Heart right ventricle (tissue), 16 donors: ENCODE results near the gene KREMEN1. TPM values are rescaled to one million over a fixed set of nuclear protein-coding genes. Genes with fewer than 3 reads are reported as not detected.

Experiments used
- ATAC-seq, 8 donors: fragments of 200-7000 bp; cut with Tn5 transposase; one replicate each; pipeline ENCODE4 v1.9.1; 2020; ENCODE audit warnings: mild to moderate bottlenecking in 8 of 8, moderate library complexity in 8 of 8, moderate number of reproducible peaks in 1 of 8
- DNase-seq, 2 donors: peaks; one replicate each; pipeline ENCODE4 v3.0.0-alpha.2; 2020
- H3K27ac ChIP-seq, 10 donors: fragments of 200-600 bp; sonication (generic) in 2 of 10; one replicate each; pipeline versions ENCODE4 v1.5.0 to v1.8.0; 2020 to 2022; ENCODE audit warnings: mild to moderate bottlenecking in 3 of 10
- H3K27me3 ChIP-seq, 7 donors: fragments of 200-600 bp; one replicate each; pipeline ENCODE4 v1.8.0; 2021 to 2022; ENCODE audit warnings: mild to moderate bottlenecking in 2 of 7
- H3K36me3 ChIP-seq, 9 donors: fragments of 200-600 bp; sonication (generic) in 1 of 9; one replicate each; pipeline versions ENCODE4 v1.5.0 to v1.8.0; 2020 to 2022; ENCODE audit warnings: mild to moderate bottlenecking in 2 of 9
- H3K4me1 ChIP-seq, 9 donors: fragments of 200-600 bp; sonication (generic) in 1 of 9; one replicate each; pipeline versions ENCODE4 v1.5.0 to v1.8.0; 2020 to 2022; ENCODE audit warnings: mild to moderate bottlenecking in 4 of 9
- H3K4me3 ChIP-seq, 10 donors: fragments of 200-600 bp; sonication (generic) in 2 of 10; one replicate each; pipeline versions ENCODE4 v1.5.0 to v1.8.0; 2020 to 2022; ENCODE audit warnings: mild to moderate bottlenecking in 7 of 10, moderate library complexity in 2 of 10
- H3K9me3 ChIP-seq, 11 donors: fragments of 200-600 bp in 10 of 11; sonication (generic) in 2 of 11; one replicate each; pipeline versions ENCODE4 v1.5.0 to v1.8.0; 2013 to 2022; ENCODE audit warnings: mild to moderate bottlenecking in 2 of 11, control low read depth in 1 of 11, moderate library complexity in 1 of 11
- CTCF ChIP-seq, 9 donors: fragments of 200-600 bp; sonication (generic) in 2 of 9; IDR thresholded peaks; one replicate each; pipeline versions ENCODE4 v1.5.0 to v1.8.0; 2021 to 2022; ENCODE audit warnings: antibody characterized with exemption in 9 of 9, mild to moderate bottlenecking in 5 of 9, moderate library complexity in 1 of 9
- WGBS, 2 donors: extraction: QIAGEN DNeasy Blood & Tissue Kit; methylation state at CpG; one replicate each; pipeline ENCODE4 v1.1.7; 2013; ENCODE audit warnings: inconsistent platforms in 1 of 2; 5-methylcytosine and 5-hydroxymethylcytosine counted together
- intact Hi-C, 10 donors: fragments of 100-400 bp; cut with DNase I; formaldehyde crosslinking; loops; one replicate each; pipeline versions ENCODE4 v1.11.1 to v1.14.2; 2022
- polyA plus RNA-seq, 2 donors: library from polyadenylated mRNA; stranded (reverse); fragments of 200-250 nt; gene quantifications; one replicate each; pipeline ENCODE4 v1.2.3, GENCODE V29; 2013
- total RNA-seq, 10 donors: library from RNA; stranded (reverse); fragmentation: NEBNext Ultra II Directional in 3 of 10; extraction: Animal tissue kit (Norgen Biotek cat#: 25700) in 3 of 10; gene quantifications; one replicate each; pipeline versions ENCODE4 v1.2.1 to v1.2.4, GENCODE V29; 2021 to 2023
- donor health status: Arrhythmogenic right ventricular cardiomyopathy.
- donor health status: ischemic (EF 13 %, LVEDD 7.1; RV severe dilation, severe dysfunction).
- donor health status: healthy with polysubstance abuse.
- donor health status: DM: no; HTN: yes; CAD: no.
- donor health status: DM: no; HTN: no; CAD: no.
- donor health status: ischemic (EF 25% LVEDD 6.9; RV normal size, moderate dysfunction).
- donor health status: ischemic (EF 25% LVEDD 5.7; RV mildly dilated, moderate dysfunction).
- donor health status: healthy.
- donor health status: DM: yes; HTN: yes; CAD: no.
- donor health status: Ischemic cardiomyopathy.
- donor health status: ischemic (EF 35%, LVEDD 5.7; RV mildly dilated, moderate dysfunction).
- donor health status: nonischemic (EF 11% LVEDD 7.7; RV severe dilation, severe dysfunction).
- donor health status: DM: yes; HTN: yes; CAD: no.
- donor health status: PGD.
- donor health status: ischemic (EF 29% LVEDD 5.4; RV normal size, mild dysfunction).
- donor health status: nonischemic (EF 23%, LVEDD 6.1; RV moderate dilation, normal function).

KREMEN1 gene
- total and polyA plus RNA-seq, 12 donors, result 7.4 to 46.3 (median 36.5) TPM

DNA sequence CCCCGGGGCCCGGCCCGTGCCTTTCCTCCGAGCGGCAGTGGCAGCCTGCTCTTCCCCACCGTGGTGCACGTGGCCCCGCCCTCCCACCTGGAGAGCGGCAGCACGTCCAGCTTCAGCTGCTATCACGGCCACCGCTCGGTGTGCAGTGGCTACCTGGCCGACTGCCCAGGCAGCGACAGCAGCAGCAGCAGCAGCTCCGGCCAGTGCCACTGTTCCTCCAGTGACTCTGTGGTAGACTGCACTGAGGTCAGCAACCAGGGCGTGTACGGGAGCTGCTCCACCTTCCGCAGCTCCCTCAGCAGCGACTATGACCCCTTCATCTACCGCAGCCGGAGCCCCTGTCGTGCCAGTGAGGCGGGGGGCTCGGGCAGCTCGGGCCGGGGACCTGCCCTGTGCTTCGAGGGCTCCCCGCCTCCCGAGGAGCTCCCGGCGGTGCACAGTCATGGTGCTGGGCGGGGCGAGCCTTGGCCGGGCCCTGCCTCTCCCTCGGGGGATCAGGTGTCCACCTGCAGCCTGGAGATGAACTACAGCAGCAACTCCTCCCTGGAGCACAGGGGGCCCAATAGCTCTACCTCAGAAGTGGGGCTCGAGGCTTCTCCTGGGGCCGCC, 23.1 kb upstream of the KREMEN1 start:
- H3K4me1 ChIP-seq, result no peaks in the 10 kb centered on the region
- WGBS, 2 donors, result 93% methylated on average over 35 to 38 of the region's 38 CpGs
- H3K27ac ChIP-seq, result no peak overlapping the region
- H3K27me3 ChIP-seq, result no peaks in the 10 kb centered on the region
- H3K4me3 ChIP-seq, result no peak overlapping the region
- intact Hi-C loops, result loop anchor here in 8 of 10 donors (10.0 kb wide), 4 partner anchors 105 to 445 kb away; no protein-coding TSS in a partner anchor
- no peak for TF ChIP-seq CTCF (IDR thresholded peaks at IDR 0.05)
- no peak for ATAC-seq
- no peaks in the 10 kb centered on the region for H3K9me3 ChIP-seq
- H3K36me3 ChIP-seq, result peaks cover 0 to 62% (median 8%) of the 10 kb centered on the region in 9 donors
- DNase-seq, result no peak

GRCh38 chr22:29050457-29050856, 22.4 kb upstream of the KREMEN1 start:
- H3K36me3 ChIP-seq, result peaks cover 0 to 56% (median 8%) of the 10 kb centered on the region in 9 donors
- H3K27ac ChIP-seq, result no peak overlapping the region
- DNase-seq (no peak), ATAC-seq (peak in 1 of 8 donors; percentile 39)
- no peaks in the 10 kb centered on the region for H3K4me1 ChIP-seq
- WGBS, 2 donors, result 96% methylated on average over 24 of the region's 24 CpGs
- H3K9me3 ChIP-seq, result no peaks in the 10 kb centered on the region
- H3K4me3 ChIP-seq, result no peak overlapping the region
- TF ChIP-seq CTCF (IDR thresholded peaks at IDR 0.05), result no peak
- intact Hi-C loops, result loop anchor here in 1 of 10 donors (10.0 kb wide), 1 partner anchor 204 kb away; no protein-coding TSS in a partner anchor
- H3K27me3 ChIP-seq, result no peaks in the 10 kb centered on the region

- no peak overlapping the region for H3K27ac ChIP-seq
- H3K36me3 ChIP-seq, result peaks cover 0 to 30% (median 8%) of the 10 kb centered on the region in 9 donors
- no peak overlapping the region for H3K4me3 ChIP-seq
- no peak for ATAC-seq
- intact Hi-C loops, result loop anchor here in 1 of 10 donors (10.0 kb wide), 1 partner anchor 202 kb away; no protein-coding TSS in a partner anchor
- H3K9me3 ChIP-seq, result no peaks in the 10 kb centered on the region
- no peak for TF ChIP-seq CTCF (IDR thresholded peaks at IDR 0.05)
- no peak for DNase-seq
- no peaks in the 10 kb centered on the region for H3K27me3 ChIP-seq
- H3K4me1 ChIP-seq, result no peaks in the 10 kb centered on the region
- WGBS, 2 donors, result 95% methylated on average over 8 of the region's 8 CpGs
These were observed 19.7 kb upstream of the KREMEN1 start for GRCh38 chr22:29053048-29053702.

DNA sequence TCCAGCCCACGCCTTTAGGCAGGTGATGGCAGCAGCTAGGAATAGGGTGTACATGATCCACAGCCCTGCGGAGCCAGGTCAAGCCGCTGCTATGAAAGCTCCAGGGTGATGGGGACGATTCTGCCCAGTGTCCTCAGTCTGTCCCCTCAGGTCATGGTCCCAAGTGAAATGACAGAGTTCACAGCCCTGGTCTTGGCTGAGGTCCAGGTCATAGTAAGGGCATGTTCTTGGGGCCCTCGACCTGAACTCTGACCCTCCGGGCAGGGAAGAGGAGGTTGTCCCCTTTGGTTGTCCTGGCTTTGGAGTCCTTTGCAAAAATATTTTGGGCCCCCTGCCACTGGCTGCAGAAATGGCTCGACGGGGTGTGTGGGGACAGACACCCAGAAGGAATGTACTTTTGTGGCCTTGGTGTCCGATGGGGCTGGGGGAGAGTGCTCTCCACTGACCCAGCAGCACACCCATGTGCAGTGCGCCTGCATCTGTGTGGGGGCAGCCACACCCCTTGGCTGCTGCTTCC, 18.5 kb upstream of the KREMEN1 start:
- no peaks in the 10 kb centered on the region for H3K27me3 ChIP-seq
- no peak for DNase-seq
- H3K4me1 ChIP-seq, result no peaks in the 10 kb centered on the region
- no peaks in the 10 kb centered on the region for H3K9me3 ChIP-seq
- no peak overlapping the region for H3K27ac ChIP-seq
- H3K36me3 ChIP-seq, result peaks cover 0 to 19% (median 8%) of the 10 kb centered on the region in 9 donors
- WGBS, 2 donors, result 80 to 87% methylated on average over 10 of the region's 10 CpGs
- TF ChIP-seq CTCF (IDR thresholded peaks at IDR 0.05), result no peak
- H3K4me3 ChIP-seq, result no peak overlapping the region
- no peak for ATAC-seq
- intact Hi-C loops, result loop anchor here in 1 of 10 donors (10.0 kb wide), 1 partner anchor 200 kb away; no protein-coding TSS in a partner anchor
